Measurements from ENCODE around the gene MAD1L1. TPM values are rescaled to one million over a fixed set of nuclear protein-coding genes. Genes with fewer than 3 reads are reported as not detected.

MAD1L1 gene
- total RNA-seq, 1 donor from 2014 or later: 32.3 TPM

DNA sequence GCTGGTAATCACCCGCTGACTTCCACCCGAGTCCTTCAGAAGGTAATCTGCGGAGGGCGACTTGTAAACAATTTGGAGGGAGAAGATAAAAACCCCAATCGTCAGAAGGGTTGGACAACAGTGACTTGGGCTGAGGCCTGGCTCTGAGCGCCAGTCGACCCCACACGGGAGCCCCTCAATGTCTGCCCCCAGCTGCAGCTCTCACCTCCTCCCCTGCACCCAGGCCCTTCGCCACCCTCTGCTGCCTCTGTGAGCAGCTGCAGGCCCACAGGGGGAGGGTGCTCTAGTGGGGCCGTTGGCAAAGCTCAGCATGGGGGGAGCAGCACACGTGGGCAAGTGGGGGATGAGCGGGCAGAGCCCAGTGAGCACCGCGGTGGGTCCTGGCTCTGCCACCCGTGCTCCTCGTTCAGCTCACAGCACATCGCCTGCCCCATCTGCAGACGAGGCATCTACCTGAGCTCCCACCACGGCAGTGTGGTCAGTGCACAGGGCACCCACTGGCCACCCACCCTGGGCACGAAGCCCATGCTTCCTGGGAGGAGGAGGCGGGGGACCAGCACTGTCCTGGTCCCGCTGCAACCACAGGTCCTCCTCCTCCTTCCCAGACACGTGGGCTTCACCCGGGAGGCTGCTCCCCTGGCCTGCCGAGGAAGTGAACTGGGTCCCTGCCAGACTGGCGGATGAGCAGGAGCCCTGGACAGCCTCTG is 282.1 kb downstream of the MAD1L1 start:
- no peak overlapping the region for H3K27ac Mint-ChIP-seq (ENCODE audit: unreplicated experiment)
- Histone ChIP-seq H3K79me2 (ENCODE audit: insufficient read depth, low read length) (no peaks in the 10 kb centered on the region), H3K4me1 (ENCODE audit: insufficient read depth, low read length) (peaks cover 2% of the 10 kb centered on the region), H3K9me3 (ENCODE audit: insufficient read depth, low read depth, low read length) (no peaks in the 10 kb centered on the region), H3K4me3 (ENCODE audit: insufficient read depth, low read depth, low read length) (no peak overlapping the region), H4K20me1 (ENCODE audit: insufficient read depth, low read length) (peaks cover 3% of the 10 kb centered on the region), H3K27ac (ENCODE audit: low read depth, low read length) (no peak overlapping the region), H3K9ac (ENCODE audit: low read length) (no peak overlapping the region), H2AFZ (ENCODE audit: low read depth, low read length) (no peak overlapping the region), H3K36me3 (ENCODE audit: insufficient read depth, low read length) (no peaks in the 10 kb centered on the region), H3K27me3 (ENCODE audit: insufficient read depth, low read length) (no peaks in the 10 kb centered on the region), H3K4me2 (ENCODE audit: low read length) (no peak overlapping the region)
- DNase-seq (ENCODE audit: low read depth): no peak
- peaks cover 10% of the 10 kb centered on the region for H3K36me3 Mint-ChIP-seq (ENCODE audit: low read depth, unreplicated experiment)
- H3K27me3 Mint-ChIP-seq (ENCODE audit: low read depth, unreplicated experiment): peaks cover 4% of the 10 kb centered on the region
- H3K9me3 Mint-ChIP-seq (ENCODE audit: unreplicated experiment): peaks cover 2% of the 10 kb centered on the region
- FAIRE-seq: no peak
- H3K4me1 Mint-ChIP-seq (ENCODE audit: low read depth, unreplicated experiment): no peaks in the 10 kb centered on the region
- no peak overlapping the region for H3K4me3 Mint-ChIP-seq (ENCODE audit: unreplicated experiment)
- TF ChIP-seq, protein P1, sequence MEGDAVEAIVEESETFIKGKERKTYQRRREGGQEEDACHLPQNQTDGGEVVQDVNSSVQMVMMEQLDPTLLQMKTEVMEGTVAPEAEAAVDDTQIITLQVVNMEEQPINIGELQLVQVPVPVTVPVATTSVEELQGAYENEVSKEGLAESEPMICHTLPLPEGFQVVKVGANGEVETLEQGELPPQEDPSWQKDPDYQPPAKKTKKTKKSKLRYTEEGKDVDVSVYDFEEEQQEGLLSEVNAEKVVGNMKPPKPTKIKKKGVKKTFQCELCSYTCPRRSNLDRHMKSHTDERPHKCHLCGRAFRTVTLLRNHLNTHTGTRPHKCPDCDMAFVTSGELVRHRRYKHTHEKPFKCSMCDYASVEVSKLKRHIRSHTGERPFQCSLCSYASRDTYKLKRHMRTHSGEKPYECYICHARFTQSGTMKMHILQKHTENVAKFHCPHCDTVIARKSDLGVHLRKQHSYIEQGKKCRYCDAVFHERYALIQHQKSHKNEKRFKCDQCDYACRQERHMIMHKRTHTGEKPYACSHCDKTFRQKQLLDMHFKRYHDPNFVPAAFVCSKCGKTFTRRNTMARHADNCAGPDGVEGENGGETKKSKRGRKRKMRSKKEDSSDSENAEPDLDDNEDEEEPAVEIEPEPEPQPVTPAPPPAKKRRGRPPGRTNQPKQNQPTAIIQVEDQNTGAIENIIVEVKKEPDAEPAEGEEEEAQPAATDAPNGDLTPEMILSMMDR (IDR thresholded peaks at IDR 0.05; ENCODE audit: insufficient read depth, low read depth, low read length): no peak
- TF ChIP-seq EZH2 (IDR thresholded peaks at IDR 0.05; ENCODE audit: insufficient read depth, low read length): no peak

DNA sequence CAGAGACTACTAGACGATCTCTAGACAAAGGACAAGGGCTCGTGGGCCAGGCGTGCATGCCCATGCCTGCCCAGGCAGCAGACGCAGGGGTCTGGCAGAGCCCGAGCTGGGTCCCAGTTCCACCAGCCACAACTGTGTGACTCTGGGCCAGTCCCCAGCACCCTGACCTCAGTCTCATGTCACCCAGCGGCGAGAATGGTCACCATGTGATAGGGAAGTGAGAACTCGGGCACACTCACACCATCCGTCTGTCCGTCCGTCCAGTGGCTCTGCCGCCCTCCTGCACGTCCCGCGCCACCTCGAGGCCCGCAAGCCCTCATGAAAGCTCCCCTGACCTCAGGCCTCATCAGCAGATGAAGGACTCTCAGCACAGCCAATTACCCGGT is 282.7 kb downstream of the MAD1L1 start:
- Histone ChIP-seq H3K9me3 (ENCODE audit: insufficient read depth, low read depth, low read length) (no peaks in the 10 kb centered on the region), H2AFZ (ENCODE audit: low read depth, low read length) (no peak overlapping the region), H3K4me2 (ENCODE audit: low read length) (no peak overlapping the region), H4K20me1 (ENCODE audit: insufficient read depth, low read length) (peaks cover 3% of the 10 kb centered on the region), H3K9ac (ENCODE audit: low read length) (no peak overlapping the region), H3K27me3 (ENCODE audit: insufficient read depth, low read length) (no peaks in the 10 kb centered on the region), H3K79me2 (ENCODE audit: insufficient read depth, low read length) (no peaks in the 10 kb centered on the region), H3K36me3 (ENCODE audit: insufficient read depth, low read length) (no peaks in the 10 kb centered on the region), H3K4me3 (ENCODE audit: insufficient read depth, low read depth, low read length) (no peak overlapping the region), H3K27ac (ENCODE audit: low read depth, low read length) (no peak overlapping the region), H3K4me1 (ENCODE audit: insufficient read depth, low read length) (peaks cover 2% of the 10 kb centered on the region)
- peaks cover 2% of the 10 kb centered on the region for H3K9me3 Mint-ChIP-seq (ENCODE audit: unreplicated experiment)
- peaks cover 9% of the 10 kb centered on the region for H3K36me3 Mint-ChIP-seq (ENCODE audit: low read depth, unreplicated experiment)
- DNase-seq (ENCODE audit: low read depth): no peak
- no peak overlapping the region for H3K27ac Mint-ChIP-seq (ENCODE audit: unreplicated experiment)
- H3K4me1 Mint-ChIP-seq (ENCODE audit: low read depth, unreplicated experiment): no peaks in the 10 kb centered on the region
- FAIRE-seq: no peak
- peaks cover 4% of the 10 kb centered on the region for H3K27me3 Mint-ChIP-seq (ENCODE audit: low read depth, unreplicated experiment)
- no peak for TF ChIP-seq EZH2 (IDR thresholded peaks at IDR 0.05; ENCODE audit: insufficient read depth, low read length)
- TF ChIP-seq, protein P1 (IDR thresholded peaks at IDR 0.05; ENCODE audit: insufficient read depth, low read depth, low read length): no peak
- no peak overlapping the region for H3K4me3 Mint-ChIP-seq (ENCODE audit: unreplicated experiment)

DNA sequence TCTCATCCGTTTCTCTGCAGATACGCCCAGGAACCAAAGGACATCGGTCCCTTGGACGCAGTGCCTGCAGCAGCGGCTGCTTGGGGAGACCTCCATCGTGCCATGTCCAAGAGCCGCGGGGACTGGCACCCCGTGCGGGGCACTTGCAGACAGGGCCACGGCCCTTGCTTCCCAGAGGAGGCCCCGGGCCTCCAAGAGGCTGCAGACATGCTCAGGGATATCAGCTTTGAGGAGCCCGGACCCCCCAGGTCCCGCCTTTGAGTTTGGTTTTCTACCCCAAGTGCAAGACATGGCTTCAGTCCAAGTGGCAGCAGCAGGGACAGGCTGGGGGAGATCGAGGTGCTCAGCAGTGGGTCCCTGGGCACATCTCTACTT is 283.1 kb downstream of the MAD1L1 start:
- no peaks in the 10 kb centered on the region for H3K36me3 ChIP-seq (ENCODE audit: insufficient read depth, low read length)
- Mint-ChIP-seq H3K4me3 (ENCODE audit: unreplicated experiment) (no peak overlapping the region), H3K27me3 (ENCODE audit: low read depth, unreplicated experiment) (peaks cover 4% of the 10 kb centered on the region), H3K36me3 (ENCODE audit: low read depth, unreplicated experiment) (peaks cover 9% of the 10 kb centered on the region), H3K9me3 (ENCODE audit: unreplicated experiment) (peaks cover 2% of the 10 kb centered on the region), H3K4me1 (ENCODE audit: low read depth, unreplicated experiment) (no peaks in the 10 kb centered on the region), H3K27ac (ENCODE audit: unreplicated experiment) (no peak overlapping the region)
- no peaks in the 10 kb centered on the region for H3K27me3 ChIP-seq (ENCODE audit: insufficient read depth, low read length)
- DNase-seq (ENCODE audit: low read depth): no peak
- H2AFZ ChIP-seq (ENCODE audit: low read depth, low read length): no peak overlapping the region
- H3K4me2 ChIP-seq (ENCODE audit: low read length): no peak overlapping the region
- H3K9me3 ChIP-seq (ENCODE audit: insufficient read depth, low read depth, low read length): no peaks in the 10 kb centered on the region
- no peak overlapping the region for H3K27ac ChIP-seq (ENCODE audit: low read depth, low read length)
- H3K79me2 ChIP-seq (ENCODE audit: insufficient read depth, low read length): no peaks in the 10 kb centered on the region
- TF ChIP-seq, protein P1 (IDR thresholded peaks at IDR 0.05; ENCODE audit: insufficient read depth, low read depth, low read length): no peak
- no peak for TF ChIP-seq EZH2 (IDR thresholded peaks at IDR 0.05; ENCODE audit: insufficient read depth, low read length)
- no peak overlapping the region for H3K4me3 ChIP-seq (ENCODE audit: insufficient read depth, low read depth, low read length)
- no peak for FAIRE-seq
- peaks cover 3% of the 10 kb centered on the region for H4K20me1 ChIP-seq (ENCODE audit: insufficient read depth, low read length)
- no peak overlapping the region for H3K9ac ChIP-seq (ENCODE audit: low read length)
- H3K4me1 ChIP-seq (ENCODE audit: insufficient read depth, low read length): peaks cover 2% of the 10 kb centered on the region
